GM20000 (cell line): ENCODE measurements around the gene SLC25A1.
"Not testable (repeated sequence)": the region's sequence is repeated elsewhere in the genome, so short reads cannot be mapped to it uniquely, and the experiment has no call there.

ENCODE experiments used
- DNase-seq: peaks from one replicate; pipeline ENCODE4 v3.0.0; 2012; ENCODE audit warnings: low spot score
- CTCF ChIP-seq: IDR thresholded peaks from 2 replicates; pipeline ENCODE4 v1.5.1; 2012; ENCODE audit warnings: mild to moderate bottlenecking, control low read depth; ENCODE audit errors: extremely low read depth, missing control alignments

Gene SLC25A1

GRCh38 chr22:19168088-19168890 is 10.2 kb downstream of the SLC25A1 start:
- no peak for DNase-seq
- no peak for TF ChIP-seq CTCF

- DNase-seq, result no peak
- no peak for TF ChIP-seq CTCF
Measured at GRCh38 chr22:19167106-19167869, 11.2 kb downstream of the SLC25A1 start.

GRCh38 chr22:19166421-19166820 is 12.1 kb downstream of the SLC25A1 start:
- TF ChIP-seq CTCF, result no peak
- DNase-seq, result no peak

- DNase-seq, result no peak
- TF ChIP-seq CTCF, result no peak
Measured at GRCh38 chr22:19164425-19164824, 14.1 kb downstream of the SLC25A1 start.

GRCh38 chr22:19158649-19159048 is 19.9 kb downstream of the SLC25A1 start:
- not testable (repeated sequence) for DNase-seq

- DNase-seq, result not testable (repeated sequence)
Measured at GRCh38 chr22:19156109-19156508, 22.4 kb downstream of the SLC25A1 start.

- TF ChIP-seq CTCF, result no peak
- DNase-seq, result no peak
Measured at GRCh38 chr22:19152942-19153883, 25.3 kb downstream of the SLC25A1 start.
